ENCODE data around the gene DLG2. TPM values are rescaled to one million over a fixed set of nuclear protein-coding genes. Genes with fewer than 3 reads are reported as not detected.

The DLG2 gene
- total RNA-seq, 1 donor, result 1.3 TPM

- no peak for TF ChIP-seq CTCF (IDR thresholded peaks at IDR 0.05; ENCODE audit: insufficient read depth, low read depth, low read length)
- DNase-seq (ENCODE audit: low read depth), result no peak
- H3K4me3 ChIP-seq (ENCODE audit: low read depth, low read length), result no peak overlapping the region
These were observed 1803.6 kb downstream of the DLG2 start for GRCh38 chr11:83823461-83824025.

- TF ChIP-seq CTCF (IDR thresholded peaks at IDR 0.05; ENCODE audit: insufficient read depth, low read depth, low read length), result peak; percentile 53
- DNase-seq (ENCODE audit: low read depth), result peak; percentile 62
- H3K4me3 ChIP-seq (ENCODE audit: low read depth, low read length), result no peak overlapping the region
These were observed 1807.1 kb downstream of the DLG2 start for GRCh38 chr11:83819931-83820549.

- no peak for DNase-seq (ENCODE audit: low read depth)
- no peak overlapping the region for H3K4me3 ChIP-seq (ENCODE audit: low read depth, low read length)
- no peak for TF ChIP-seq CTCF (IDR thresholded peaks at IDR 0.05; ENCODE audit: insufficient read depth, low read depth, low read length)
These were observed 1808.8 kb downstream of the DLG2 start for GRCh38 chr11:83818349-83818748.

DNA sequence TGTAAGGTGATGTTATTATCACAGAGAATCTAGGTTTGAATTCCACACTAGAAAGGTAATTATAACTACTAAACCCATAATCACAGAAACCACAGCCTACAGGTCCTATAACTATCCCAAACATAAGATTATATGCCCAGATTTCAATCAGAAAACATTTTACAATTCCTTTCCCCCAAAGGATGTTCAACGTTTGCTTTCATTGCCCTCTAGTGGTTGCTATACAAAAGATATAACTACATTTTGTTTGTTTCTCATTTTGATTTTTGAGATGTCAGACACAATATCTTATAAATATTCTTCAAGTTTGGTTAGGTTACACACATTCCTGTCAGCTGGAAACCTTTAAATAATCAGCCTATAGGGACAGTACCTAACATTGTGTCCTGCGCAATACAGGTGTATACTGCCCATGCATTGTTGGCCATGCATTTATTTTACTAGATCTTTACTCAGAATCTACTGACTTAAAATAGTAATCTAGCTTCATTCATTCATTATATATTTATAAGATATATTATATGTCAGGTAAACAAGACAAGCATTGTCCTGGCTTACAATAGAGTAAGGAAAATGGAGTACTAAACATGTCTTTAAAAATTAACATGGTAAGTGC, 1810.5 kb downstream of the DLG2 start:
- peak; percentile 32 for DNase-seq (ENCODE audit: low read depth)
- TF ChIP-seq CTCF (IDR thresholded peaks at IDR 0.05; ENCODE audit: insufficient read depth, low read depth, low read length), result peak; percentile 55
- H3K4me3 ChIP-seq (ENCODE audit: low read depth, low read length), result no peak overlapping the region

DNA sequence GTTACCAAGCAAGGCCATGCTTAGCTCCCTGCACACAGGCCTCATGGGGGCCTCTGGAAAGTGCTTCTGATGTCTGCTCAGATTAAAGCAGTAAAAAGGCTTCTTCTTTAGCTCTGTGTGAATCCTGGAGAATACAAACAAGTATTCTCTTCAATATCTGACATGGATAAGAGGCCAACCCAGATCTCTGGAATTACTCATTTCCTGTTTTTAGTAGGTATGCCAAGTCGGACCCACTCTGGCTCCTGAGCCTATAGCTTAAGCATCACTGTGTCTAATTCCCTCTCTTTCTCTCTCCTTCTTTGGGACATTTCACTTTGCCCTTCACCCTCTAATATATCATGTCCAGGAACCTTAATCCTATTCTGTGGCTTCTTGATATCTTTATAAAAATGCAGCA, 1811.4 kb downstream of the DLG2 start:
- DNase-seq (ENCODE audit: low read depth), result no peak
- no peak overlapping the region for H3K4me3 ChIP-seq (ENCODE audit: low read depth, low read length)
- TF ChIP-seq CTCF (IDR thresholded peaks at IDR 0.05; ENCODE audit: insufficient read depth, low read depth, low read length), result no peak

DNA sequence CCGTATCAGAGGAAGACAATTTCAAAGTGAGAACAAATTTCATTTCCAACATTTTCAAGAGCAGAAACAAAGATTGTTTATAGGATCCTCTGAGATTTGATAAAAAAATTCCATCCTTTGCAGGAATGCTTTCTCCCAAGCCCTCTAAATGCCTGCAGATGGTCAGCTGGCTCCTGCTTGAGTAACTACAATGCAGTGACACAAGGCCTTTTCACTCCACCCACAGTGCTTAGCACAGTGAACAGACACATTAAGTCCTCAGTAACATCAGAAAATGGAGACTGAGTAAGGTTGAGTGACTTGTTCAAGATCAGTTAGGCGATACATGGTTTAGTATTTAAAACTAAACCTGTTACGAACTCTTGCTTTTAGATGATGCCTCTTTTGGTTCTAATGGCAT, 1813.8 kb downstream of the DLG2 start:
- H3K4me3 ChIP-seq (ENCODE audit: low read depth, low read length), result no peak overlapping the region
- no peak for TF ChIP-seq CTCF (IDR thresholded peaks at IDR 0.05; ENCODE audit: insufficient read depth, low read depth, low read length)
- DNase-seq (ENCODE audit: low read depth), result no peak
